Fibroblast of skin of back (primary cell): ENCODE data around the gene FLRT3.

ENCODE experiments used
- DNase-seq: peaks from one replicate; pipeline ENCODE4 v3.0.0-alpha.2; 2013

FLRT3 gene

GRCh38 chr20:14319704-14320103 lies 17.7 kb downstream of the FLRT3 start:
- DNase-seq = no peak

DNA sequence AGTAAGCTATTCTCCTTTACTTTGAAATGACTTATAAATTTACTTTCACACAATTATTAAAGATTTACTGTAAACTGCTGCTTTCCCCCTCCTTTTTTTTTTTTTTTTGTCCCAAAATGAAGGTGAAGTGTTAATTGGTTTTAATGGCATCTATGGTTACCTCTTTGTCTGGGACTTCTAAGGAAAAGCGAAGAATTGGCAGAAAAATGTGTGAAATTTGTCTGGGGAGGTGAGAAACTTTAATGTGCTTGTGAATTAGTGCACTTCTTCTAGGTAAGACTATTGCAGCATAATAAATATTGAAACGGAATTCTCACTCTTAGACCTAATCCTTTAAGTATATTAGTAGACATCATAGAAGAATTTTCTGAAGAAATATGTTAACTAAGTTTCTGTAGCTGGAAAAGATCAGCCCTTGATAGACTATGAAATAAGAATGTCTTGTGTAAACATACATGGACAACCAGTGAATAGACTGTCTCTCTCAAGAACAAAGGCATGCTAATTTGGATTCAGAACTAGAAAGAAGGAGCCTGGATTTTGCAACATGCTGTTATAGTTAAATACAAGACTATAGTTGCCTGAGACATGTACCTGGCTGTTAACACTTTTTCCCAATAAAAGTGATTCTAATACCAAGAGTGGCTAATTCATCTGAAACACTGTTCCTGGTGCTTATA lies 23.9 kb downstream of the FLRT3 start:
- DNase-seq = no peak

- no peak for DNase-seq
Measured at GRCh38 chr20:14312001-14312400, 25.4 kb downstream of the FLRT3 start.

GRCh38 chr20:14310977-14311627 lies 26.3 kb downstream of the FLRT3 start:
- no peak for DNase-seq

GRCh38 chr20:14307956-14308355 lies 29.5 kb downstream of the FLRT3 start:
- DNase-seq = no peak

DNA sequence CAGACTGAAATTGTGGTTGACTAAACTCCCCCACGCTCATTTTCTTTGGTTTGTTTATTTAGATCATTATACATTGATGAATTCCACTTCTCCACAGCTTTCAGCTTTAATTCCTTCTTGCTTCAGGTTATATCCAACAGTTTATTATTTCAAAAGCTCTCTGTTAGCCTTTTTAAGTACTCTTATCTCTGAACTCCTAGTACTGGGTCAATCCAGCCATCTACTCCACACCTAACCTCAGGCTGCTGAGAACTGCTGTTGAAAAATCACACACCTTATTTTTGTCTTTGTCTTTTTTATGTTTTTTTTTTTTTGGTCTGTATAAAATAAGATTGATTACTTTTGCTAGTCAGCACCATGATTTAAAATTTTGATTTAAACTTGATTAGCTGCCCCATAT lies 32.9 kb downstream of the FLRT3 start:
- DNase-seq = no peak

GRCh38 chr20:14303651-14304050 lies 33.8 kb downstream of the FLRT3 start:
- DNase-seq = no peak

DNA sequence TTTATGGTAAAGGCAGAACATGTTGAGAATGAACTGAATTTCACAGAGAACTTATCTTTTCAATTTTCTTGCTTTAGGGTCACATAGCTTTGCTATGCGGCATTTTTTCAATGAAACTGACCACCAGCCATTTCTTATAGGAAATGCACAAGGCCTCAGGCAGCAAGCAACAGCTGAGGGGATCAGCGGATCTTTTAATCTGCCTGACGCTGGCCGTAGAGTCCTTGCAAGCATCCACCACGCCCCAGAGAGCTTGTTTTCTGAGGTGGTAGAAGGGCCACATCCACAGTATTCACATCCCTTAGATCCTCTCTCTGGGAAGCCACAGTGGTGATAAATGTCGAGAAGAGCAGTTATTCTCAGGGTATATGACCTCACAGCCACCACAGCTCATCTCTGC lies 34.3 kb downstream of the FLRT3 start:
- DNase-seq = no peak

DNA sequence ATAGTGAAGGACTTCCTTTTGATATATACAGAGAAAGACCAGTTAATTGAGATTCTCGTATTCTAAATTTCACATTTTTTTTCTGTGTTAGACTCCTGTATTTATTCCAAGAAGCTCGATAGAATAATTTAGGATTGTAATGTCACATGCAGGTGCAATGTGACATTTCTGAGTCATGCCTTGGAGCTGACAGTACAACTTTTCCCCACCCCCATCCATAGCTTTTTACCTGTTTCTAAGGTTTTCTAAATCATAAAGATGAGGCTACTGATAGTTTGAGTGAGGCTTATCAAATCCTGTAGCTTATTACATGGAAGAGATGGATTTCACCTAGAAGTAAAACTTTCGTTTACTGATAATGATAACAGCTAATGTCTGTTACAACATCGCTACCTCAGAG lies 37.6 kb downstream of the FLRT3 start:
- DNase-seq = no peak

- DNase-seq = no peak
Measured at GRCh38 chr20:14295770-14296309, 41.6 kb downstream of the FLRT3 start.

- DNase-seq = no peak
Measured at GRCh38 chr20:14295238-14295637, 42.2 kb downstream of the FLRT3 start.

DNA sequence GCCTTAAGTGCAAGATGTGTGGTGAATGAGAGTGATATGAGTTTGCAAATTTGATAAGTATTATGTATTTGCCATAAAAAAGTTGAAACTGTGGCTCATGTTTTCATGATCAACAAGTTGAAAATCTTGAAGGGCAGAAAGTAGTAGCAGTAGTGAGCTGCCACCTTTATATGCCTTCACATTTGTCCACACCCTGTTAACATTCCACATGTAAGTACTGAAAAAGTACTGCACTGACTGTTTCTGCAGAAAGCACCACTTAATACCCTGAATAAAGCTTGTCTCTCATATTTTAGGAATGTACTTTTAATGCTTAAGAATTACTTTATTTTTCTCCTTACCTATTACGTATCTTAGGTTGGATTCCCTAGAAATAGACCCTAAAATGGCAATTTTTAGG lies 45.9 kb downstream of the FLRT3 start:
- DNase-seq = no peak

DNA sequence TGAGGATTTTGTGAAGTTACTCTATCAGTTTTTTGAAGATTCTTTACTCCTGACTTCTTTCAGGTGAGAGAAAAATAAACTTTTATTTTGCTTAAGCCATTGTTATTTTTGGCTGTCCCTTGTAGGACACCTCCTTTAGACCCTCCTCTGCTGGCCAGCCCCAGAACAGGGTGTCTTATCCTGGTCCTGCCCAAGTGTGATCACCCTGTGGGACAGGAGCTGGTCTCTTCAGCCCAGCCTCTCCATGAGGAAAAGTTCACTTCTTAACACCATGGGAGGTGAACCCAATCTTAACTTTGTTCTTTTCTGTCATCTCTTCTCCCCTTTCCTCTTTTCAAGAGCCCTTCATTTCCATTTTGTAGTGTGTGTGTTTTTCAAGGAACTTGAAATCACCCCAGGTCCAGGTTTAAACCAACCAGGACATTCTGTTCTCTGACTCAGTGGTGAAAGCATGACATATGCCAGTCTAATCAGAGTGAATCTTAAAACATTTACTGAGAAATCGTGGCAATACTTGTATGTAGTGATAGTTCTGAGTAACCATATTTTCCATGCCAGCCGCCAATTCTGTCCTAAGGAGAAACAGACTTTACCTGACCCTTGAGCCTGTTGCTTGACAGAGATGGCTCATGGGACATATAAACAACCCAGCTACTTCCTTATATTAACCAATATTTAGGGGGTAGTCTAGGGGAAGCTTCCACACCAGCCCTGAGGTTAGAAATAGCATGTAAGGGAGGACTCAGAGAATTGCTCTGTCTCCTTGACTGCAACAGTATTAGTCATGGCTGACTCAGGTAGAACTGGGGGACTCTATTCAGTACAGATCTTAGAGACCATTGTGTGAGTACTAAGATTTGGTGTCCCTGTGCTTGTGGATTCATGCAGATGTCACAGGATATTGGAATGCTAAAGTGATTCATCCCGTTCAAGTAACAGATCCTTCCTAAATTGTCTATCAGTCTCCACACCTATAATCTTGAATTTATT lies 48.8 kb downstream of the FLRT3 start:
- peak; percentile 42 for DNase-seq

DNA sequence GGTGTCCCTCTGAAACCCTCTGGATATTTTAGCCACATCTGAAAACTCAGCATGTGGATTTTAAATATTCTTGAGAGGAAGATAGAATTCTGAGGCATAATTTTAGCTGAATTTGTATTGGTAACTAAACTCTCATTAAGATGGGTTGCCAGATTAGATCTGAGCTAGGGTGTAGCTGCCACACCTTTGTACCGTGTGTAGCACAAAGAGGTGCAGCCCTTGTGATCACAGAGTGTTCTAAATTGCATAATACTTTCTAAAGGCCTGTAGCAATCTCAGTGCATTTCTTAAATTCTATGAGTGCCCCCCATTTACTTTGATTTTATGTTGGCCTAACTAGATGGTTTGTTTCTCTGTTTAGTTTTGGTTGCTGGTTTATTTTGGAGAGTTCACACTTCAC lies 53.0 kb downstream of the FLRT3 start:
- DNase-seq = no peak

DNA sequence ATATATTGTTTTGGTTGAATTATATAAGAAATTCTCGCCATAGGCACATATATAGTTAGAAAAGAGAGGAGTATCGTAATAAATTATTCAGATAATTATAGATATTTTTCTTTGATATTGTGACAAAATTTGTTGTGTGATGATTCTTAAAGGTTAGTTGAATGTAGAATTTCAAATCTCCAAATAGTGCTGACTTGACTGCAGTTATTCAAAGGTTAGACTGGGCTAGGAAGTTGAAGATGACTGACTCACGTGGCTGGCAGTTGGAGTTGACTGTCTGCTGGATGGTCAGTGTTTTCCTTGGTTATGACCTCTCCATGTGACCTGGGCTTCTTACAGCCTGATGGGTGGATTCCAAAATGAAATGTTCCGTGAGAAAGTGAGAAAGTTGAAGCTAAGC lies 55.3 kb downstream of the FLRT3 start:
- no peak for DNase-seq
